Gastroesophageal sphincter (tissue), 3 donors: ENCODE measurements around the gene OR52M1.

Experiments used
- POLR2AphosphoS5 ChIP-seq: sonication (generic); formaldehyde crosslinking; IDR thresholded peaks from one replicate; pipeline ENCODE4 v1.6.1; 2017; ENCODE audit warnings: antibody characterized with exemption
- TF ChIP-seq, protein P1 (sequence below), 4 experiments: fragments of 200-600 bp in 2 of 4; fragments of 450-650 bp in 2 of 4; sonication (generic) in 1 of 4; IDR thresholded peaks; one replicate each; pipeline ENCODE4 v1.5.1; 2017 to 2019; ENCODE audit warnings: antibody characterized with exemption in 4 of 4, mild to moderate bottlenecking in 2 of 4, moderate library complexity in 2 of 4

DNA sequence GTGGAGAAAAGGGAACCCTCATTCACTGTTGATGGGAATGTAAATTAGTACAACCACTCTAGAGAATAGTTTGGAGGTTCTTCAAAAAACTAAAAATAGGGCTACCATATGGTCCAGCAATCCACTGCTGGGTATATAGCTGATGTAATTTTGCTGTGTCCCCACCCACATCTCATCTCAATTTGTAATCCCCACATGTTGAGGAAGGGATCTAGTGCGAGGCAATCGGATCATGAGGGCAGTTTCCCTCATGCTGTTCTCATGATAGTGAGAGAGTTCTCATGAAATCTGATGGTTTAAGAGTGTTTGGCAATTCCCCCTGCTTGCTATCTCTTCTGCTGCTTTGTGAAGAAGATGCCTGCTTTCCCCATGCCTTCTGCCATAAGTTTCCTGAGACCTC lies 17.1 kb upstream of the OR52M1 start:
- TF ChIP-seq, protein P1, sequence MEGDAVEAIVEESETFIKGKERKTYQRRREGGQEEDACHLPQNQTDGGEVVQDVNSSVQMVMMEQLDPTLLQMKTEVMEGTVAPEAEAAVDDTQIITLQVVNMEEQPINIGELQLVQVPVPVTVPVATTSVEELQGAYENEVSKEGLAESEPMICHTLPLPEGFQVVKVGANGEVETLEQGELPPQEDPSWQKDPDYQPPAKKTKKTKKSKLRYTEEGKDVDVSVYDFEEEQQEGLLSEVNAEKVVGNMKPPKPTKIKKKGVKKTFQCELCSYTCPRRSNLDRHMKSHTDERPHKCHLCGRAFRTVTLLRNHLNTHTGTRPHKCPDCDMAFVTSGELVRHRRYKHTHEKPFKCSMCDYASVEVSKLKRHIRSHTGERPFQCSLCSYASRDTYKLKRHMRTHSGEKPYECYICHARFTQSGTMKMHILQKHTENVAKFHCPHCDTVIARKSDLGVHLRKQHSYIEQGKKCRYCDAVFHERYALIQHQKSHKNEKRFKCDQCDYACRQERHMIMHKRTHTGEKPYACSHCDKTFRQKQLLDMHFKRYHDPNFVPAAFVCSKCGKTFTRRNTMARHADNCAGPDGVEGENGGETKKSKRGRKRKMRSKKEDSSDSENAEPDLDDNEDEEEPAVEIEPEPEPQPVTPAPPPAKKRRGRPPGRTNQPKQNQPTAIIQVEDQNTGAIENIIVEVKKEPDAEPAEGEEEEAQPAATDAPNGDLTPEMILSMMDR (IDR thresholded peaks at IDR 0.05): no peak
- no peak for TF ChIP-seq POLR2AphosphoS5
